Lower lobe of right lung (tissue), 2 donors: ENCODE measurements around the gene TBC1D10B. TPM values are rescaled to one million over a fixed set of nuclear protein-coding genes. Genes with fewer than 3 reads are reported as not detected.
"Not testable (repeated sequence)": the region's sequence is repeated elsewhere in the genome, so short reads cannot be mapped to it uniquely, and the experiment has no call there.

Source experiments
- ATAC-seq, 2 donors: fragments of 200-7000 bp; cut with Tn5 transposase; one replicate each; pipeline ENCODE4 v1.9.1; 2020 to 2022; ENCODE audit warnings: mild to moderate bottlenecking in 2 of 2, moderate library complexity in 2 of 2
- DNase-seq: peaks from one replicate; pipeline ENCODE4 v3.0.0-alpha.2; 2020
- H3K27ac ChIP-seq: fragments of 200-600 bp; one replicate; pipeline ENCODE4 v1.8.0; 2022
- H3K27me3 ChIP-seq: fragments of 200-600 bp; one replicate; pipeline ENCODE4 v1.8.0; 2022; ENCODE audit warnings: low read depth
- H3K36me3 ChIP-seq: fragments of 200-600 bp; one replicate; pipeline ENCODE4 v1.8.0; 2022; ENCODE audit warnings: mild to moderate bottlenecking
- H3K4me1 ChIP-seq: fragments of 200-600 bp; one replicate; pipeline ENCODE4 v1.8.0; 2022
- H3K4me3 ChIP-seq: fragments of 200-600 bp; one replicate; pipeline ENCODE4 v1.8.0; 2022; ENCODE audit warnings: mild to moderate bottlenecking
- H3K9me3 ChIP-seq: fragments of 200-600 bp; one replicate; pipeline ENCODE4 v1.8.0; 2022
- CTCF ChIP-seq: fragments of 200-600 bp; IDR thresholded peaks from one replicate; pipeline ENCODE4 v1.8.0; 2022; ENCODE audit warnings: antibody characterized with exemption, mild to moderate bottlenecking
- intact Hi-C: fragments of 100-400 bp; cut with DNase I; formaldehyde crosslinking; loops from one replicate; pipeline ENCODE4 v1.11.0; 2022
- total RNA-seq: library from RNA; stranded (reverse); fragmentation: NEBNext Ultra II Directional; extraction: Animal tissue kit (Norgen Biotek cat#: 25700); gene quantifications from one replicate; pipeline ENCODE4 v1.2.1, GENCODE V29; 2021
- donor health status: DM: no; HTN: yes; CAD: no; lungs with severe emphysema.

The TBC1D10B gene
- total RNA-seq, 1 donor from 2014 or later: 36.9 TPM

DNA sequence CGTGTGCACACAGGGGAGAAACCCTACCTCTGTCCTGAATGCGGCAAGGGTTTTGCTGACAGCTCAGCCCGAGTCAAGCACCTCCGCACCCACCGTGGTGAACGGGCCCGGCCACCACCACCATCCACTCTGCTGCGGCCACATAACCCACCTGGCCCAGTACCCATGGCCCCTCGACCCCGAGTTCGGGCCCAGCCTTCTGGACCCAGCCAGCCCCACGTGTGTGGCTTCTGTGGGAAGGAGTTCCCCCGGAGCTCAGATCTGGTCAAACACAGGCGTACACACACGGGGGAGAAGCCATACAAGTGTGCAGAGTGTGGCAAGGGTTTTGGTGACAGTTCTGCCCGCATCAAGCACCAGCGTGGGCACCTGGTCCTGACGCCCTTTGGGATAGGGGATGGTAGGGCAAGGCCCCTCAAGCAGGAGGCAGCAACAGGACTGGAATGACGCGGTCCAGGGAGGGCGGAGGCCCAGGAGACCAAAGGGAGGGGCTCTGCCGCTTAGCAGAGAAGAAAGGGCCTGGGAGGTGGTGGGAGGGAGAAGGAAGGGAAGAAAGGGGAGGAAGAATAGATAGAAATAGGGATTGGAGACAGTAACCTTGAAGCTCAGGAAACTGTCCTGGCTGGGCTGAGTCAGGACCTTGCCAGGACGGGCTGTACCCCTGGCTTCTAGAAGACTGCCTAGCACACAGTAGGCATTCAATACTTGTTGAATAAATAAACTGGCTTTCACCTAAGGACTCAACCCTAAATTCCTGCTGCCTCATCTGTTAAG is 28.6 kb upstream of the TBC1D10B start:
- no peak for ATAC-seq
- H3K4me1 ChIP-seq: peaks cover 47% of the 10 kb centered on the region
- H3K27me3 ChIP-seq: no peaks in the 10 kb centered on the region
- no peak for TF ChIP-seq CTCF
- H3K4me3 ChIP-seq: no peak overlapping the region
- DNase-seq: no peak
- H3K36me3 ChIP-seq: peaks cover 18% of the 10 kb centered on the region
- H3K9me3 ChIP-seq: no peaks in the 10 kb centered on the region
- H3K27ac ChIP-seq: peak overlapping the region; percentile 80
- intact Hi-C loops: no loop called here

DNA sequence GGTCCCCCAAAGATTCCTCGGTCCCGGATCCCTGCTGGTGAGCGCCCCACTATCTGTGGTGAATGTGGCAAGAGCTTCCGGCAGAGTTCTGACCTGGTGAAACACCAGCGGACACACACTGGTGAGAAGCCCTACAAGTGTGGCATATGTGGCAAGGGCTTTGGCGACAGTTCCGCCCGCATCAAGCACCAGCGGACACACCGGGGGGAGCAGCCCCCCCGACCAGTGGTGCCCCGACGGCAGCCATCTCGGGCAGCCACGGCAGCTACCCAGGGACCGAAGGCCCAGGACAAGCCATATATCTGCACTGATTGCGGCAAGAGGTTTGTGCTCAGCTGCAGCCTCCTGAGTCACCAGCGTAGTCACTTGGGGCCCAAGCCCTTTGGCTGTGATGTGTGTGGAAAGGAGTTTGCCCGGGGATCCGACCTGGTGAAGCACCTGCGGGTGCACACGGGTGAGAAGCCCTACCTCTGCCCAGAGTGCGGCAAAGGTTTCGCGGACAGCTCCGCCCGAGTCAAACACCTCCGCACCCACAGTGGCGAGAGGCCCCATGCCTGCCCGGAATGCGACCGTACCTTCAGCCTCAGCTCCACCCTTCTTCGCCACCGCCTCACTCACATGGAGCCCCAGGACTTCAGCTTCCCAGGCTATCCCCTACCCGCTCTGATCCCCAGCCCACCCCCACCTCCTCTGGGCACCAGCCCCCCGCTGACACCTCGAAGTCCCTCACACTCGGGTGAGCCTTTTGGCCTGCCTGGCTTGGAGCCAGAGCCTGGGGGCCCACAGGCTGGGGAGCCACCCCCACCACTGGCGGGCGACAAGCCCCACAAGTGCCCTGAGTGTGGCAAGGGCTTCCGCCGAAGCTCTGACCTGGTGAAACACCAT is 27.7 kb upstream of the TBC1D10B start:
- Histone ChIP-seq H3K27me3 (no peaks in the 10 kb centered on the region), H3K4me3 (no peak overlapping the region), H3K36me3 (peaks cover 18% of the 10 kb centered on the region), H3K27ac (no peak overlapping the region), H3K9me3 (no peaks in the 10 kb centered on the region), H3K4me1 (peaks cover 48% of the 10 kb centered on the region)
- intact Hi-C loops: no loop called here
- ATAC-seq (no peak), DNase-seq (no peak)
- TF ChIP-seq CTCF: no peak

- no peak overlapping the region for H3K4me3 ChIP-seq
- no peaks in the 10 kb centered on the region for H3K27me3 ChIP-seq
- peaks cover 48% of the 10 kb centered on the region for H3K4me1 ChIP-seq
- intact Hi-C loops: no loop called here
- no peak overlapping the region for H3K27ac ChIP-seq
- TF ChIP-seq CTCF: no peak
- ATAC-seq (no peak), DNase-seq (no peak)
- H3K36me3 ChIP-seq: peaks cover 18% of the 10 kb centered on the region
- H3K9me3 ChIP-seq: no peaks in the 10 kb centered on the region
Measured at GRCh38 chr16:30397056-30397455, 26.8 kb upstream of the TBC1D10B start.

GRCh38 chr16:30396627-30397026 is 26.3 kb upstream of the TBC1D10B start:
- H3K27ac ChIP-seq, ATAC-seq, intact Hi-C loops, H3K27me3 ChIP-seq, DNase-seq, H3K4me3 ChIP-seq, H3K9me3 ChIP-seq: not testable (repeated sequence)
- peaks cover 48% of the 10 kb centered on the region for H3K4me1 ChIP-seq
- H3K36me3 ChIP-seq: peaks cover 18% of the 10 kb centered on the region

- peaks cover 18% of the 10 kb centered on the region for H3K36me3 ChIP-seq
- TF ChIP-seq CTCF: no peak
- ATAC-seq (no peak), DNase-seq (no peak)
- H3K27me3 ChIP-seq: no peaks in the 10 kb centered on the region
- peaks cover 43% of the 10 kb centered on the region for H3K4me1 ChIP-seq
- intact Hi-C loops: no loop called here
- H3K27ac ChIP-seq: peak overlapping the region; percentile 80
- peak overlapping the region; percentile 91 for H3K4me3 ChIP-seq
- H3K9me3 ChIP-seq: no peaks in the 10 kb centered on the region
Measured at GRCh38 chr16:30395992-30396585, 25.8 kb upstream of the TBC1D10B start.
